NCI-H345 (cell line): ENCODE measurements around the gene INHBA.

Experiments used
- DNase-seq: peaks from one replicate; lab custom pipeline; 2025; lab: John Stamatoyannopoulos, UW

The INHBA gene

DNA sequence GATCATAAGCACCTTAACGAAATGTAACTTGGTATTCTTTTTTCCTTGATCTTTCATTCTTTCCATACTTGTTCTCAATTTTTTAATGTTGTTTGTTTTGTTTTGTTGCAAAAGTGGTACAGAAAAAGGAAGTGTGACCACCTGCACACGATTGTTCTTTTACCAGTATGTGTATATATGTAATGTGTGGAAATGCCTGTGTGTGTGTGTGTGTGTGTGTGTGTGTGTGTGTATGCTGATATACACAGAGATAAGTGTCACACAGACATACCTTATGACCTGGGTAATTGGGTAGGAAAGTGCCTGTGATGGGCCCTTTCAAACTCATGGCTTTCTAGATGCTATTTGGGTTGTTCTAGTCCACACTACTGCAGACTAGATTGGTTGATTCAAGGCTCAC, 14.0 kb downstream of the INHBA start:
- no peak for DNase-seq

DNA sequence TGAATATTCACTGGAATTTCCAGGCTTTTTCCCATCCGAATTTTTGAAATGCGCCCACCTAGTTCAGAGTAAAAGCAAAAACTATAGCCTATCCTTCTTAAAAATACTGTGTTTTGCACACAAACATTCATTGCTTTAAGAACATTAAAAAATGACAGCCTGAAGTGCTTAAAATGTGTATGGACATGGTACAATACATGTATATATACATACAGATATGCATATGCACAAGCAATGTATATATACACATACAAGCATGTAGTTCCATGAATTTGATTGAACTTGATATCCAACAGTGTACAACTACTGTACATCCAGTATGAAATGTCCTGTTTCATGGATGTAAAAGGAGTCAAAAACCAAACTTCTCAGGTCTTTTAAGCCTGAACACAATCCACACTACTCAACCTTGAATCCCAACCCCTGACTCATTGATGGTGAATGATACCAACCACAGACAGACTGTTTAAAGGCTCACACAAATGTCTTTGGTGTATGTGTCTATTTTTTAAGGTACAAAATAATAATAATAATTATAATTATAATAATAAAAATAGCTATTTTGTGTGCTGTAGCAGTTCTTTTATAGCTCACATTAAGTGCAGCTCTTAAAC, 14.8 kb downstream of the INHBA start:
- no peak for DNase-seq

DNA sequence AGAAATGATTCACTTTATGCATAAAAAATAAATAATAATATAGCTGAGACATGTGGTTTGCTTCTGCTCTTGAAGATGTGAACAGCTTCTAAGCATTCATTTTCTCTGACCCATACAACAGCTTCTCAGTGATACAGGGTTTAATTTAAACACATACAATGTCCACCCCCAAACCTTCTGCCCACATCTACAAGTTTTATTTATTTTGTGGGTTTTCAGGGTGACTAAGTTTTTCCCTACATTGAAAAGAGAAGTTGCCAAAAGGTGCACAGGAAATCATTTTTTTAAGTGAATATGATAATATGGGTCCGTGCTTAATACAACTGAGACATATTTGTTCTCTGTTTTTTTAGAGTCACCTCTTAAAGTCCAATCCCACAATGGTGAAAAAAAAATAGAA, 17.2 kb downstream of the INHBA start:
- no peak for DNase-seq

DNA sequence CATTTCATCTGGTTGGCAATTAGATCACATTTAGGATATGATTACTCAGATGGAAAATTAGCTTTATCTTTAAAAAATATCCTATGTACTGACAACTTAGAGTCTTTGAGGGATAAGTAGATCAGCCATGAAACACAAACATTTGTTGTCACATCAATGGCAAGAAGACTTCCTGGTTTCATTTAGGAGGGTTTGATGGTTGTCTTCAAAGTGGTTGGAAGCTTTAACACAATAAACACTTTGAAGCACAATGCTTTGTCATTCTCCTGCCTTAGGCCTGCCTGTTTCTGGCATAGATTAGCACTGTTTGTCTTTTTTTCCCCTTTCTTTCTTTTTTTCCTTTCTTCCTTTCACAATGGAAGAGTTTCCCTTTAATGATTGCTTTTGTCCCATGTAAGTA, 20.5 kb downstream of the INHBA start:
- DNase-seq: no peak

DNA sequence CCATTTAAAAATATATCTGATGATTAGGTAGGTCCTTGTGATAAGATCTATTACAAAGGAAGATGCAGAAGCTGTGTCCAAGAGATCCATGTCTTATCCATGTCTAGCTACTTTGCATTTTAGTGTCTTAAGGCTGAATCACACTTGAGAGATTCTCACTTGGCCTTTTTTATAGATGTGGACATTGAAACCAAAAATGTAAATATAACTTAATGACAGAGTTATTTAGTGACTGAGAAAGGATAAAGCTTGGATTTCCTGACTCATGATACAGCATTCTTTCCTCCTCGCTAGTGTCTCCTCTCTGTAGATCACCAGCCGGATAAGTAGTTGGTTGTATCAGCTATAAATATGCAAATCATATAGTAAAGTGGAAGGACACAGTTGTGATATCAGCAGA, 23.3 kb downstream of the INHBA start:
- no peak for DNase-seq

DNA sequence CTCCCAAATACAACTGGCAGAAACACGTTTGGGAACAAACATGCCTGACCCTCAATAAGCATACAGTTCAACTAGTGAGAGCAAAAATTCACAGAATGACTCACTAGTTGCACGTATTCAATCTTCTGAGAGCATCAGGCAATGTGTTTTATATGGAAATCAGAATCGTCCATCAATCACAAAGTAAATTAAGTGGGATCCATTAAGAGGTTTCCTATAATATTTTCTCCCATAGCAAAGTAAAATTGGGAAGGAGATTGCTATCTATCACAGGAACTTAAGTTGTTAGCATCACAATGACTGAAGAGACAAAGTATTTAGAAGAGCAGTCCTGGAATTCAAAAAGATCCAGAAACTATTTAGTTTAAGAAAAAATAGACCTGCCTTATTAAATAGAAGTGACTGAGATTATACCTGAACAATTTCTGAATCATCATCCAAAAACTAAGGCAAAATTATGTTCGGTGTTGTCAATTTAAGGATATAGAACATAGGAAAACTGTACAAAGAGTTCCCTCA, 28.3 kb downstream of the INHBA start:
- DNase-seq: no peak

DNA sequence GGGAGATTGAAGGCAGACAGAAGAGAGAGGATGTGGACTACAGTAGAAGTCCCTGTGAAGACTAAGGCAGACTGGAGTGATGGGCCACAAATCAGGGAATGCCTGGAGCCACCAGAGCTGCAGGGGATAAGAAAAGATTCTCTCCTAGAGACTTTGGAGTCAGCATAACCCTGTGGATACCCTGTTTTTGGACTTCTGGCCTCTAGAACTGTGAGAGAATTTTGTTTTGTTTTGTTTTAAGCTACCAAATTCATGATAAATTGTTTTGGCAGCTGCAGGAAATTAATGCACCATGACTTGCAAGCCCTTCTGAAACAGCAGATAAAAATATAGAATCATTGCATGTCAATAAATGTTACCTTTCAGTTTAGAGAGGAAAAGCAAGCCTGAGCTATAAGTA, 41.3 kb downstream of the INHBA start:
- no peak for DNase-seq

DNA sequence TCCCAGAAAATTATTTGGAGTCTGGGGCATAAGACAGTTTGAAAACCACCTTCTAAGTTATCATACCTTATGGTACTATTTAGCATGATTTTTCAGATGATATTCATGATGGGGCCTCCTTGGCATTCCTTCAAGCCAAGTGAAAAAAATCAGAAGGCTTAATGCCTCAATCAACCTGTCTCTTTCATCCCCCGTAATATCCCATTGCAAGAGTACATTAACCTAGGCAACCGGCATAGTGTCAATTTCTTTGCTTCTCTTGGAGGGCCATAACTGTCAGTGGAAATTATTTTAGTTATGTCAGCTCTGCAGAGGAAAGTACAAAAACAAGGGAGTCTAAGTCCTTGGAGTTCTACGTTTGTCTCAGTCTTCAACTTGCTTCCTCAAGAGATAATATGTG, 43.4 kb downstream of the INHBA start:
- no peak for DNase-seq

DNA sequence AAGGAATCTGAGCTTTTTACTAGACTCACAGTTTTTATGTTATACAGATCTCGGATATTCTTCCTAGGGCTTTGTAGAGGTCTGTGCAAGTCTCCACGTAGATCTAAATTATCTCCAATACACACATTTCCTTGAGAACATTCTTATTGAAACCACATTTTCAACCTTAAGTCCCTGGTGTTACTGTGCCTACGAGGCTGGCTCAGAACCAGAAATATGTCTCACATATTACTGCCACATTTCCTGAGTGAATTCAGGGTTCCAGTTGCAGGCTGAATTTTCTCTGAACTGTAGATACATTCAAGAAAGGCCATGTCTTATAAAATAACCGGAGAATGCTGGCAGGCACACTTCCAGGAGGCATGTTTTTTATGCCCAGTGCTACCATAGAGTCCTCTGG, 46.5 kb downstream of the INHBA start:
- no peak for DNase-seq

DNA sequence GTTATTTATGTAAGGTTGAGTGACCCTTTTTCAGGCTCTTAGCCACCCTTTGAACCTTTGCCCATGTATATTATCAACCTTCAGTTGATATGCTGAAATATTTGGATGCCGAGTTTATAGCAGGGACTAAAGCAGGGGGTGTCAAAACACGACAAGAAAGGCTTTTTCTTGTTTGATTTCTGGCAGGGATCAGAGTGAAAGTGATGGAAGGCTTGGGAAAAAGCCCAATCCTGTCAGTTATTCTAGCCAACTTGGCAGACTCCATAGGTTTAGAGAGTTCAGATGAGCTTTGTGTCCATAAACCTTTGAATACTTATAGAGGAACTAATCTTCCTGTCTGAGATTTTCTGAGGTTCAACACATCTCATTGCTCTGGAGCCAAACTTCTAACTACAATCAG, 47.5 kb downstream of the INHBA start:
- DNase-seq: no peak

DNA sequence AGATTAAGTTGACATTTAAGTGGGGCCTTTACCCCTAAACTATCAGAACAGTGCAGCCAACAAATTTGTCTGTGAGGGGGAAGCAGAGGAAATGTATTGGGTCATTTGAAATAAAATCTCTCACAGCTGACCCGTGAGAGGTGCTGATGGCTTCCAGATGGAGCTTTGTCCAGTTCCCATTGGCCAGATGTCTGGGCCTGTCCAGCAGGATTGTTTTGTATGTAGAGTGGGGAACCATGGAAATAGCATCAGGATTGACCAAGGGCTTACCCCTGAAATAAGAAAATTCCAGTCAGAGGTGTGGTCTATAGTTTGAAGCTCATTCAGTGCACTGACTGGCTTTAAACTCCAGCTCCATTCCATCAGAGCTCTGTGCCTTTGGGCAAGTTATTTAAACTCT, 50.6 kb downstream of the INHBA start:
- DNase-seq: no peak

DNA sequence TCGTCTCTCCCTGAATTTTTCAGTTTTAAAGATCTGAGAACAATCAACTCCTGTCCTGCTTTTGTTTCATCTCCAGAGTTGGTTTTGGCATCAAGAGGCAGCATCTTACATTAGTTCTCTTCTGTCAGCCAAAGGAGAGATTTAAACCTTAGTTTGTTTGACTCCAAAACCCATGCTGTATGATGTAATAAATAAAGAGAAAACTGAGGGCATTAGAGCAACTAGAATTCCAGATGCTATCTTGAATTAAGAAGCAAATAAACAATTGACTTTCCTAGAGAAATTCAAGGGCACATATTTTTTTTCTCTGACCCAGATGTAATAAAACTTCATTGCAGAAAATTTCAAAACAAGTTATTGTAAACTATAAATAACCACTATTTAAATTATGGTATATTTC, 54.4 kb downstream of the INHBA start:
- DNase-seq: no peak

DNA sequence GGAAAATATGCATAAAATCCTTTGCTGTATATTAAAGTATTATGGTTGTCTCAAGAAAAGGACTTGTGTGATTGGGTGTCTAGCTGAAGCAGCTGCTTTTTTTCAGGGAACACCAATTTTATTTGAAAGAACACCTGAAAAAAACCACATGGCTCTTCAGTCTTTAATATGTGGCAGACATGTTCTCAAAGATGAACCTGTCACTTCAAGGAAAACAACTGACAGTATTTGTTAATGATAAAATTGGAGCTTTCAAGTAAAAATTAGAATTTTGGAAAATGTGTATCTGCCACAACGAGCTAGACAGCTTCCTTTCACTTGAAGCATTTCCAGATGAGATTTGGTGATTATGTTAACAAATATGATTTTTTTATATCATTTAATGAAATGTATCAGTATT, 59.3 kb downstream of the INHBA start:
- no peak for DNase-seq

DNA sequence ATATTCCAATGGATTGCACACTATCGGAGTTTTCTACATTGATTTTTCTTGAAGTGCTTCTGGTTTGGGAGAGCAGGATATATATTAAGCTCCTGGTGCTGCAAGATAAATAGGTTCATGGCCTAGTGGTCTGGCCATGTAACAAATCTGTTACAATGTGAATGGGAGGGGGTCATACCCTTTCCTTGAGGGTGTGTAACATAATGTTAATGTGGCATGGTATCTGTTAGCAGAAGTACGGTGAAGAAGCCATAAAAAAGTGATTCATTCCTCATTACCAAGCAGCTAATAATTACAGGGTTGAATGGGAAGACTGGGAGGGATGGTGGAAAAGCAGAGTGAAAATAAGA, 61.2 kb downstream of the INHBA start:
- no peak for DNase-seq

DNA sequence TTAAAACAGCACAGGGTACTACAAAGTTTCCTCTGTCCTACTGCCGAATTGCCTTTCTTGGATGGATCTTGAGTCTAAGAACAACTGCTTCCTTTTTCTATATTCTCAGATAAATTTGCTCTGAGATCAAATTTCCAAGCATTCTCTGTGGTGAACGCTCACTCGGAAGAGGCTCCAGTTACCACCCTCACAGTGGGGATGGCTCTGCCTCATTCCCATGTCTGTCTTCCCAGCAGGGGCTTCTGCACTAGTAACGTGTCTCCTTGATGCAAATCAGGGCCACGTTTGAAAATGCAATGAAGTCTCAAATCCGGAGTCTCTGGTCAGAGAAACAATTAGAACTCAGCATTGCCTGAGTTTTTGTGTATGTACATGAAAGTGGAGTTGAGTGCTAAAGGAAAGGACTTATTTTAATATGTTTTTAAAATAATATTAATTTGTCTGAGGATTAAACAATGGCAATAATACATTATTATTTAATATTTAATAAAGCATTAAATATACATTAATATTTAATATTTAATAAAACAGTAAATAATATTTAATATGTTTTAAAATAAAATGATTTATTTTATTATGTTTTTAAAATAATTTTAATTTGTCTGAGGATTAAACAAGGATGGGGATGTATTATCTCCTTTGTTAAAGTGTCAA, 61.8 kb downstream of the INHBA start:
- no peak for DNase-seq

DNA sequence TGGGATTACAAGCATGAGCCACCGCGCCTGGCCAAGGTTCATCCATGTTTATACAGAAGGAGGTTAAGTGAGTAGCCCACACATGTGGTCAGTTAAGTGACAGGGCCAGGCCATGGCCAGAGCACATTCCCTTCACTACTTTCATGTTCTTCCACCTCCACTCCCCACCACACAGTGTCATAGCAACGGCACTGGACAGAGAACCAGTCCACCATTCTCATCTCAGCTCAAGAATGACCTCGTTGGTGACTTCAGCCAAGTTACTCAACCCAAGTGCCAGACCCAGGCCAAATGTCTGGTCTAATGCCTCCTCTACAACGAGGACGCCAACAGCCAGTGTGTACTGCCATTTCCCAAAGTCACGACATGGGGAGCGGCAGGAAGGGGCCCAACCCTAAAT, 62.4 kb downstream of the INHBA start:
- no peak for DNase-seq

DNA sequence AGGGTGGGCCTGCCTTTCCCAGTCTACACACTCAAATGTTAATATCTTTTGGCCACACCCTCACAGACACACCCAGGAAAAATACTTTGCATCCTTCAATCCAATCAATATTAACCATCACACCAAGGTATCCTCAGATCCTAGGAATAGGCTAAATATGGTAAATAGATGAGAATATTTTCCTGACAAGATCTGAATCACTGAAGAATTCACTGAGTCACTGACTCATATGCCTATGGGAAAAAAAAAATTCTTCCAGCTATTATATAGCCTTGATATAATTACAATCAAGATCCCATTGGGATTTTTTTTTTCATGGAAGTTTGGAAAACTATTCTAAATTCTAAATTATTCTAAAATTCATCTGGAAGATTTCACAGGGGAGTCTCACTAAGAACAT, 65.8 kb downstream of the INHBA start:
- DNase-seq: no peak
